H9 (cell line): ENCODE data around the gene MICU1. TPM values are rescaled to one million over a fixed set of nuclear protein-coding genes. Genes with fewer than 3 reads are reported as not detected.

ENCODE experiments used
- DNase-seq: peaks from one replicate; pipeline ENCODE4 v3.0.0-alpha.2; 2017
- H2AFZ ChIP-seq: one replicate; pipeline ENCODE4 v1.6.1; 2013; ENCODE audit warnings: mild to moderate bottlenecking, low read length, control low read depth, moderate library complexity
- H2AK5ac ChIP-seq: 2 replicates; pipeline ENCODE4 v1.6.1; 2013; ENCODE audit warnings: low read length, control low read depth, mixed read lengths; ENCODE audit not compliant: insufficient read length
- H2BK120ac ChIP-seq: one replicate; pipeline ENCODE4 v1.6.1; 2013; ENCODE audit warnings: low read depth, mild to moderate bottlenecking, low read length, control low read depth, inconsistent platforms; ENCODE audit not compliant: poor library complexity, severe bottlenecking
- H2BK12ac ChIP-seq: 2 replicates; pipeline ENCODE4 v1.6.1; 2013; ENCODE audit warnings: low read length, control low read depth, mixed read lengths, low read depth; ENCODE audit not compliant: insufficient read length
- H2BK15ac ChIP-seq: 2 replicates; pipeline ENCODE4 v1.6.1; 2013; ENCODE audit warnings: low read depth, low read length, control low read depth
- H2BK20ac ChIP-seq: one replicate; pipeline ENCODE4 v1.6.1; 2013; ENCODE audit warnings: low read depth, mild to moderate bottlenecking, low read length, control low read depth, inconsistent platforms; ENCODE audit not compliant: poor library complexity, severe bottlenecking
- H2BK5ac ChIP-seq: 2 replicates; pipeline ENCODE4 v1.6.1; 2013; ENCODE audit warnings: low read length, control low read depth, mixed read lengths; ENCODE audit not compliant: insufficient read length
- H3K14ac ChIP-seq: 2 replicates; pipeline ENCODE4 v1.6.1; 2013; ENCODE audit warnings: low read length, control low read depth; ENCODE audit not compliant: insufficient read depth
- H3K18ac ChIP-seq: 2 replicates; pipeline ENCODE4 v1.6.1; 2013; ENCODE audit warnings: low read depth, mild to moderate bottlenecking, mixed read lengths, low read length, control low read depth; ENCODE audit not compliant: insufficient read length
- H3K23ac ChIP-seq: 2 replicates; pipeline ENCODE4 v1.6.1; 2013; ENCODE audit warnings: low read length, control low read depth, mixed read lengths, low read depth; ENCODE audit not compliant: insufficient read length
- H3K23me2 ChIP-seq: 2 replicates; pipeline ENCODE4 v1.6.1; 2013; ENCODE audit warnings: low read depth, mild to moderate bottlenecking, mixed read lengths, low read length, control low read depth; ENCODE audit not compliant: insufficient read length, poor library complexity, severe bottlenecking
- H3K27ac ChIP-seq: 2 replicates; pipeline ENCODE4 v1.5.1; 2013; ENCODE audit warnings: low read length, control low read depth, mixed read lengths, low read depth; ENCODE audit not compliant: insufficient read length
- H3K27me3 ChIP-seq: 2 replicates; pipeline ENCODE4 v1.6.1; 2013; ENCODE audit warnings: low read length, control low read depth, inconsistent platforms; ENCODE audit not compliant: insufficient read depth
- H3K4ac ChIP-seq: 2 replicates; pipeline ENCODE4 v1.6.1; 2013; ENCODE audit warnings: low read depth, mild to moderate bottlenecking, control low read depth, inconsistent platforms, low read length, moderate library complexity
- H3K4me1 ChIP-seq: 2 replicates; pipeline ENCODE4 v1.6.1; 2013; ENCODE audit warnings: low read length, control low read depth, inconsistent platforms; ENCODE audit not compliant: insufficient read depth
- H3K4me2 ChIP-seq: 2 replicates; pipeline ENCODE4 v1.6.1; 2013; ENCODE audit warnings: low read length, control low read depth, mixed read lengths; ENCODE audit not compliant: insufficient read length, insufficient read depth
- H3K56ac ChIP-seq: 2 replicates; pipeline ENCODE4 v1.6.1; 2013; ENCODE audit warnings: low read depth, mild to moderate bottlenecking, mixed read lengths, low read length, control low read depth; ENCODE audit not compliant: insufficient read length
- H3K79me1 ChIP-seq: 2 replicates; pipeline ENCODE4 v1.6.1; 2013; ENCODE audit warnings: low read depth, mild to moderate bottlenecking, moderate library complexity, low read length, control low read depth, inconsistent platforms; ENCODE audit not compliant: insufficient read depth, poor library complexity, severe bottlenecking
- H3K79me2 ChIP-seq: 2 replicates; pipeline ENCODE4 v1.6.1; 2013; ENCODE audit warnings: low read length, control low read depth, inconsistent platforms; ENCODE audit not compliant: insufficient read depth
- H3K9ac ChIP-seq: 2 replicates; pipeline ENCODE4 v1.6.1; 2013; ENCODE audit warnings: low read length, control low read depth, mixed read lengths; ENCODE audit not compliant: insufficient read length; ENCODE audit errors: extremely low read depth
- H3K9me3 ChIP-seq: one replicate; pipeline ENCODE4 v1.6.1; 2013; ENCODE audit warnings: low read depth, low read length, inconsistent platforms; ENCODE audit not compliant: control insufficient read depth
- H3T11ph ChIP-seq: one replicate; pipeline ENCODE4 v1.6.1; 2013; ENCODE audit warnings: mild to moderate bottlenecking, low read length, control low read depth, inconsistent platforms
- H4K20me1 ChIP-seq: one replicate; pipeline ENCODE4 v1.6.1; 2013; ENCODE audit not compliant: control insufficient read depth, insufficient read length, insufficient read depth
- H4K5ac ChIP-seq: 2 replicates; pipeline ENCODE4 v1.6.1; 2013; ENCODE audit warnings: low read depth, mild to moderate bottlenecking, mixed read lengths, low read length, control low read depth; ENCODE audit not compliant: insufficient read length
- H4K8ac ChIP-seq: replicated peaks from 2 replicates; pipeline ENCODE4 v1.6.1; 2013; ENCODE audit warnings: low read length, control low read depth, mixed read lengths, low read depth; ENCODE audit not compliant: insufficient read length
- H4K91ac ChIP-seq: 2 replicates; pipeline ENCODE4 v1.6.1; 2013; ENCODE audit warnings: low read depth, mild to moderate bottlenecking, moderate library complexity, mixed read lengths, low read length, control low read depth; ENCODE audit not compliant: insufficient read length
- H3K27ac Mint-ChIP-seq, 3 experiments: 2 replicates in 2 of 3; 3 replicates in 1 of 3; pipeline ENCODE4 v1.8.0; 2020 to 2021; ENCODE audit warnings: mixed read lengths in 3 of 3, mild to moderate bottlenecking in 1 of 3, moderate library complexity in 1 of 3
- H3K27me3 Mint-ChIP-seq: 2 replicates; pipeline ENCODE4 v1.8.0; 2021; ENCODE audit warnings: low read depth, mild to moderate bottlenecking, moderate library complexity, mixed read lengths
- H3K36me3 Mint-ChIP-seq, 3 experiments: 2 replicates in 2 of 3; 3 replicates in 1 of 3; pipeline ENCODE4 v1.8.0; 2020 to 2021; ENCODE audit warnings: low read depth in 3 of 3, mixed read lengths in 3 of 3; ENCODE audit not compliant: insufficient read depth in 1 of 3
- H3K4me1 Mint-ChIP-seq, 2 experiments: 2 replicates each; pipeline ENCODE4 v1.8.0; 2020; ENCODE audit warnings: mixed read lengths in 2 of 2
- H3K4me3 Mint-ChIP-seq, 2 experiments: 2 replicates in 1 of 2; 3 replicates in 1 of 2; pipeline ENCODE4 v1.8.0; 2020 to 2021; ENCODE audit warnings: mild to moderate bottlenecking in 2 of 2, mixed read lengths in 2 of 2, moderate library complexity in 1 of 2
- H3K9me3 Mint-ChIP-seq, 2 experiments: 2 replicates in 1 of 2; 3 replicates in 1 of 2; pipeline ENCODE4 v1.8.0; 2020; ENCODE audit warnings: mild to moderate bottlenecking in 2 of 2, mixed read lengths in 2 of 2, moderate library complexity in 1 of 2
- CTCF ChIP-seq: fragments of 200-600 bp; sonication (generic); conservative IDR thresholded peaks from 3 replicates; pipeline ENCODE4 v1.8.0; 2021; ENCODE audit warnings: antibody characterized with exemption, mild to moderate bottlenecking
- WGBS: extraction: QIAGEN DNeasy Blood & Tissue Kit; methylation state at CpG from one replicate; pipeline ENCODE4 v1.1.7; 2013; ENCODE audit warnings: missing lambda C conversion rate, low lambda C conversion rate, mixed read lengths; ENCODE audit not compliant: insufficient read length; ENCODE audit errors: extremely low coverage; 5-methylcytosine and 5-hydroxymethylcytosine counted together
- total RNA-seq: library from RNA; stranded (reverse); gene quantifications from 2 replicates; pipeline ENCODE4 v1.2.1, GENCODE V29; 2021

Gene MICU1
- total RNA-seq, 1 experiment from 2014 or later: 33.2 TPM

- Histone ChIP-seq H3K9me3 (no peaks in the 10 kb centered on the region), H2AK5ac (no peak overlapping the region), H3K4me1 (no peaks in the 10 kb centered on the region), H3K27ac (no peak overlapping the region), H3K4ac (no peak overlapping the region), H4K20me1 (no peaks in the 10 kb centered on the region), H3K27me3 (no peaks in the 10 kb centered on the region), H3K23ac (no peak overlapping the region), H3K9ac (no peak overlapping the region), H3K14ac (no peak overlapping the region), H2BK20ac (no peak overlapping the region), H2BK12ac (no peak overlapping the region), H2AFZ (no peak overlapping the region), H2BK5ac (no peak overlapping the region), H2BK120ac (no peak overlapping the region), H4K8ac (no peak overlapping the region), H3K79me2 (no peaks in the 10 kb centered on the region), H3K23me2 (no peaks in the 10 kb centered on the region), H3T11ph (no peak overlapping the region), H3K4me2 (no peak overlapping the region), H4K91ac (no peak overlapping the region), H3K18ac (no peak overlapping the region), H2BK15ac (no peak overlapping the region), H3K56ac (no peak overlapping the region), H3K79me1 (no peaks in the 10 kb centered on the region), H4K5ac (no peak overlapping the region)
- Mint-ChIP-seq H3K9me3 (peaks cover 14 to 17% of the 10 kb centered on the region in 2 experiments; a peak in 4 of 5 replicates), H3K4me1 (no peaks in the 10 kb centered on the region), H3K27ac (no peak overlapping the region), H3K36me3 (peaks cover 17 to 24% (median 23%) of the 10 kb centered on the region in 3 experiments), H3K27me3 (no peaks in the 10 kb centered on the region), H3K4me3 (no peak overlapping the region)
- WGBS: no CpG with 5 or more reads among the region's 3 CpGs
- TF ChIP-seq CTCF: no peak
- DNase-seq: no peak
Measured at GRCh38 chr10:72503694-72504438, 122.0 kb downstream of the MICU1 start.
